ENCODE results near the gene ZNF444.

The ZNF444 gene

DNA sequence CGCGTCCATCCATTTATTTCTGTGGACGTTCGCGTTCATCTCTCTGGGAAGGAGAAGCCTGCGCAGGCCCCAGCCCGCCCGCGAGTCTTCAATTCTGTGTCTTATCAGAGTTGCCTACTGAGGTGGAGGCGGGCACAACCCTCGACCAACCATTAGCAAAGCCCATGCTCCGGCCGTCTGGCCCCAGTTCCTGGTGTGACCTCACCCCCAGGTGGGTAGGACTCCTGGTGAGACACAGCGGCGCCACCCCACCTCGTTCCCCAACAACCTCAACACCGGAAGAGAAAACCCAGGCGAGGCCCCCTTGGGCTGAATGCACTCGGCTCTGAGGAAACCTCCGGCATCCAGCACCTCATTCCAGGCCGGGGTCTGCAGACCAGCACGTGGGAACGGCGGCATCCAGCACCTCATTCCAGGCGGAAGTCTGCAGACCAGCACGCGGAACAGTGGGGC, 34.7 kb upstream of the ZNF444 start:
- no peak overlapping the region for H2AFZ ChIP-seq (ENCODE audit: low read length)
- TF ChIP-seq EZH2phosphoT487 (IDR thresholded peaks at IDR 0.05; ENCODE audit: borderline replicate concordance) (no peak), CTCF (conservative IDR thresholded peaks at IDR 0.05; ENCODE audit: low read length) (no peak)
- no peaks in the 10 kb centered on the region for H3F3A ChIP-seq (ENCODE audit: low read depth)
- no peak overlapping the region for H3K4me3 ChIP-seq (ENCODE audit: low read length, poor library complexity, severe bottlenecking)
- peaks cover 18% of the 10 kb centered on the region; the same call in 1 of the 2 replicates for H3K36me3 ChIP-seq (ENCODE audit: insufficient read depth, low read length)
- no peaks in the 10 kb centered on the region for H3K4me1 ChIP-seq (ENCODE audit: insufficient read depth, low read length, poor library complexity, severe bottlenecking)
- no peaks in the 10 kb centered on the region for H3K27me3 ChIP-seq (ENCODE audit: insufficient read depth, low read length, poor library complexity, severe bottlenecking)
- H3K9me3 ChIP-seq (ENCODE audit: insufficient read depth, low read depth, low read length), result no peaks in the 10 kb centered on the region
- H3K9me2 ChIP-seq (replicated peaks; ENCODE audit: low read depth, low read length), result no peaks in the 10 kb centered on the region
- H3K79me2 ChIP-seq (ENCODE audit: insufficient read depth, low read length), result peaks cover 88% of the 10 kb centered on the region
- H3K9ac ChIP-seq (ENCODE audit: low read depth, low read length, poor library complexity, severe bottlenecking), result no peak overlapping the region
- no peak overlapping the region for H3K4me2 ChIP-seq (ENCODE audit: low read depth, low read length, poor library complexity, severe bottlenecking)
- peaks cover 70% of the 10 kb centered on the region for H4K20me1 ChIP-seq (ENCODE audit: insufficient read depth, low read length, poor library complexity, severe bottlenecking)

DNA sequence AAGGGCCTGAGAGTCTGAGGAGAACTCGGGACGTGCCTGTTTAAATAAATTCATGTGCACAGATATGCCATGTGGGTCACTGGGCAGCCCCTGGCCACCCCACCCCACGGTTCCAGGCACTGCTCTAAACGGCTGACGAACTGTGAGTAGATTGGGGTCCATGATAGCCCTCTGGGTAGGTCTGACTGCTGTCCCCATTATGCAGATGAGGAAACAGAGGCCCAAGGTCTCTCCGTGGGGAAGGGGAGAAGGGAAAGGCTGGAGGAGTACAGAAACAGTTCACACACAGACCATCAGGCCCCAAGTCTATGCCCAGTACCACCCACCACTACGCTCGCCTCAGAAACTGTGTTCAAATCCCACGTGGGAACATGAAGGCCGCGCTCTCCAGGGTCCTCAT, 34.1 kb upstream of the ZNF444 start:
- Histone ChIP-seq H3F3A (ENCODE audit: low read depth) (no peaks in the 10 kb centered on the region), H3K4me3 (ENCODE audit: low read length, poor library complexity, severe bottlenecking) (no peak overlapping the region), H2AFZ (ENCODE audit: low read length) (no peak overlapping the region), H3K36me3 (ENCODE audit: insufficient read depth, low read length) (peaks cover 12% of the 10 kb centered on the region; the same call in 1 of the 2 replicates), H4K20me1 (ENCODE audit: insufficient read depth, low read length, poor library complexity, severe bottlenecking) (peaks cover 73% of the 10 kb centered on the region), H3K9me2 (replicated peaks; ENCODE audit: low read depth, low read length) (no peaks in the 10 kb centered on the region), H3K9ac (ENCODE audit: low read depth, low read length, poor library complexity, severe bottlenecking) (no peak overlapping the region), H3K4me1 (ENCODE audit: insufficient read depth, low read length, poor library complexity, severe bottlenecking) (no peaks in the 10 kb centered on the region), H3K79me2 (ENCODE audit: insufficient read depth, low read length) (peaks cover 92% of the 10 kb centered on the region), H3K27me3 (ENCODE audit: insufficient read depth, low read length, poor library complexity, severe bottlenecking) (no peaks in the 10 kb centered on the region), H3K9me3 (ENCODE audit: insufficient read depth, low read depth, low read length) (no peaks in the 10 kb centered on the region), H3K4me2 (ENCODE audit: low read depth, low read length, poor library complexity, severe bottlenecking) (no peak overlapping the region)
- no peak for TF ChIP-seq CTCF (conservative IDR thresholded peaks at IDR 0.05; ENCODE audit: low read length)
- no peak for TF ChIP-seq EZH2phosphoT487 (IDR thresholded peaks at IDR 0.05; ENCODE audit: borderline replicate concordance)

DNA sequence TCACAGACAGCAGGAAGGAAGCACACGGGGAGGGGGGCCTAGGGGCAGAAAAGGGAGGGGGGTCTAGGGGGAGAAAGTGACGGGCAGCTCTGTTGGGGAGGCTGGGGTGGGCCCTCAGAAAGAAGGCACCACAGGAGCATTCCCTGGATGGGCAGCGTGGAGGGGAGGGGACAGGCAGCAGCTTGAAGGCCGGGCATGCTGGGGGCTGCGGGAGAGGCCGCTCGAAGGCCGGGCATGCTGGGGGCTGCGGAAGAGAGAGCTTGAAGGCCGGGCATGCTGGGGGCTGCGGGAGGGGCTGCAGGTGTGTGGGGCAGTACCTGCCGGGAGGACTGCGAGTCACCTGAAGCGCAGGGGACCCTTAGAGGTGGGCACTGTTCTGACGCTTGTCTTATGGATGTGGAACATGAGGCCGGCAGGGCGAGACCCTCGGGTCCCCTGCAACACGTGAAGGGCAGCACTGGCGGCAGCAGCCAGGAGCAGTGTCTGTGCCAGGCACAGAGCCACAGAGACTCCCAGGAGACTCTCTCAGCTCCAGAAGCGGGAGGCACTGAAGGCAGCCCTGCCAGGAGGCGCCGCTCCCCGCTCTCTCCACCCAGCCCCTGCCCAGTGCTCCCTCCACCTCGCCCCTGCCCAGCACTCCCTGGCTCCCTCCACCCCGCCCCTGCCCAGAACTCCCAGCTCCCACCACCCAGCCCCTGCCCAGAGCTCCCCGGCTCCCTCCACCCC, 33.3 kb upstream of the ZNF444 start:
- Histone ChIP-seq H3K36me3 (ENCODE audit: insufficient read depth, low read length) (peaks cover 5% of the 10 kb centered on the region; the same call in 1 of the 2 replicates), H3K9me2 (replicated peaks; ENCODE audit: low read depth, low read length) (no peaks in the 10 kb centered on the region), H3K27me3 (ENCODE audit: insufficient read depth, low read length, poor library complexity, severe bottlenecking) (no peaks in the 10 kb centered on the region), H4K20me1 (ENCODE audit: insufficient read depth, low read length, poor library complexity, severe bottlenecking) (peaks cover 72% of the 10 kb centered on the region), H3K9me3 (ENCODE audit: insufficient read depth, low read depth, low read length) (no peaks in the 10 kb centered on the region), H3K4me2 (ENCODE audit: low read depth, low read length, poor library complexity, severe bottlenecking) (no peak overlapping the region), H3K4me3 (ENCODE audit: low read length, poor library complexity, severe bottlenecking) (no peak overlapping the region), H3K9ac (ENCODE audit: low read depth, low read length, poor library complexity, severe bottlenecking) (no peak overlapping the region), H3K4me1 (ENCODE audit: insufficient read depth, low read length, poor library complexity, severe bottlenecking) (no peaks in the 10 kb centered on the region), H3F3A (ENCODE audit: low read depth) (no peaks in the 10 kb centered on the region), H3K79me2 (ENCODE audit: insufficient read depth, low read length) (peaks cover 92% of the 10 kb centered on the region), H2AFZ (ENCODE audit: low read length) (no peak overlapping the region)
- no peak for TF ChIP-seq CTCF (conservative IDR thresholded peaks at IDR 0.05; ENCODE audit: low read length)
- TF ChIP-seq EZH2phosphoT487 (IDR thresholded peaks at IDR 0.05; ENCODE audit: borderline replicate concordance), result no peak
